Astrocyte (in vitro differentiated cells and primary cell): Measurements from ENCODE around the gene HSD17B13. TPM values are rescaled to one million over a fixed set of nuclear protein-coding genes. Genes with fewer than 3 reads are reported as not detected.

Experiments
- DNase-seq: peaks from one replicate; pipeline ENCODE4 v3.0.0-alpha.2; 2010; ENCODE audit warnings: low read depth
- FAIRE-seq: peaks from 2 replicates; lab custom pipeline; 2011; peaks lifted over from hg19 to GRCh38; lab: Jason Lieb, UNC
- H2AFZ ChIP-seq: 2 replicates; pipeline ENCODE4 v1.6.0; 2012; ENCODE audit warnings: low read depth, low read length, inconsistent platforms
- H3K27ac ChIP-seq: 2 replicates; pipeline ENCODE4 v1.5.1; 2011; ENCODE audit warnings: low read depth, low read length, inconsistent platforms
- H3K27me3 ChIP-seq: 2 replicates; pipeline ENCODE4 v1.6.0; 2011; ENCODE audit warnings: low read length, inconsistent platforms; ENCODE audit not compliant: insufficient read depth
- H3K36me3 ChIP-seq: 2 replicates; pipeline ENCODE4 v1.5.1; 2011; ENCODE audit warnings: low read length, inconsistent platforms; ENCODE audit not compliant: insufficient read depth
- H3K4me1 ChIP-seq: 2 replicates; pipeline ENCODE4 v1.5.1; 2011; ENCODE audit warnings: low read length, inconsistent platforms; ENCODE audit not compliant: insufficient read depth
- H3K4me2 ChIP-seq: 2 replicates; pipeline ENCODE4 v1.6.0; 2012; ENCODE audit warnings: low read length, inconsistent platforms
- H3K4me3 ChIP-seq: 2 replicates; pipeline ENCODE4 v1.5.1; 2011; ENCODE audit warnings: low read depth, mild to moderate bottlenecking, low read length, inconsistent platforms; ENCODE audit not compliant: insufficient read depth
- H3K79me2 ChIP-seq: 2 replicates; pipeline ENCODE4 v1.6.0; 2012; ENCODE audit warnings: mild to moderate bottlenecking, low read length, inconsistent platforms; ENCODE audit not compliant: insufficient read depth
- H3K9ac ChIP-seq: 2 replicates; pipeline ENCODE4 v1.6.0; 2012; ENCODE audit warnings: mild to moderate bottlenecking, low read length, inconsistent platforms
- H3K9me3 ChIP-seq: 2 replicates; pipeline ENCODE4 v1.5.1; 2012; ENCODE audit warnings: low read depth, mild to moderate bottlenecking, low read length, inconsistent platforms; ENCODE audit not compliant: insufficient read depth
- H4K20me1 ChIP-seq: 2 replicates; pipeline ENCODE4 v1.6.0; 2012; ENCODE audit warnings: low read length, inconsistent platforms; ENCODE audit not compliant: insufficient read depth
- H3K27ac Mint-ChIP-seq: one replicate; pipeline ENCODE4 v1.8.0; 2021; ENCODE audit warnings: mild to moderate bottlenecking, mixed read lengths; ENCODE audit not compliant: unreplicated experiment
- H3K27me3 Mint-ChIP-seq: one replicate; pipeline ENCODE4 v1.8.0; 2021; ENCODE audit warnings: low read depth, mixed read lengths; ENCODE audit not compliant: unreplicated experiment
- H3K36me3 Mint-ChIP-seq: one replicate; pipeline ENCODE4 v1.8.0; 2021; ENCODE audit warnings: low read depth, mixed read lengths; ENCODE audit not compliant: unreplicated experiment
- H3K4me1 Mint-ChIP-seq: one replicate; pipeline ENCODE4 v1.8.0; 2021; ENCODE audit warnings: low read depth, mixed read lengths; ENCODE audit not compliant: unreplicated experiment
- H3K4me3 Mint-ChIP-seq: one replicate; pipeline ENCODE4 v1.8.0; 2021; ENCODE audit warnings: mild to moderate bottlenecking, moderate library complexity, mixed read lengths; ENCODE audit not compliant: unreplicated experiment
- H3K9me3 Mint-ChIP-seq: one replicate; pipeline ENCODE4 v1.8.0; 2021; ENCODE audit warnings: mild to moderate bottlenecking, mixed read lengths; ENCODE audit not compliant: unreplicated experiment
- CTCF ChIP-seq: IDR thresholded peaks from 2 replicates; pipeline ENCODE4 v1.5.1; 2011; ENCODE audit warnings: low read depth, mild to moderate bottlenecking, inconsistent platforms, low read length, moderate library complexity; ENCODE audit not compliant: insufficient read depth
- EZH2 ChIP-seq: IDR thresholded peaks from 2 replicates; pipeline ENCODE4 v1.6.1; 2012; ENCODE audit warnings: mild to moderate bottlenecking, low read length, inconsistent platforms; ENCODE audit not compliant: insufficient read depth
- total RNA-seq: library from RNA; stranded (reverse); gene quantifications from 2 replicates; pipeline ENCODE4 v1.2.1, GENCODE V29; 2021

HSD17B13 gene
- total RNA-seq, 1 donor from 2014 or later: 0.09 TPM

GRCh38 chr4:87313756-87314155 is 8.9 kb downstream of the HSD17B13 start:
- Histone ChIP-seq H3K27ac (no peak overlapping the region), H3K36me3 (no peaks in the 10 kb centered on the region), H3K9me3 (no peaks in the 10 kb centered on the region), H3K4me2 (no peak overlapping the region), H3K4me3 (no peak overlapping the region), H3K79me2 (no peaks in the 10 kb centered on the region), H2AFZ (no peak overlapping the region), H3K9ac (no peak overlapping the region), H3K27me3 (no peaks in the 10 kb centered on the region), H4K20me1 (no peaks in the 10 kb centered on the region), H3K4me1 (no peaks in the 10 kb centered on the region)
- FAIRE-seq: no peak
- Mint-ChIP-seq H3K36me3 (no peaks in the 10 kb centered on the region), H3K4me1 (no peaks in the 10 kb centered on the region), H3K4me3 (no peak overlapping the region), H3K9me3 (no peaks in the 10 kb centered on the region), H3K27ac (no peak overlapping the region), H3K27me3 (no peaks in the 10 kb centered on the region)
- no peak for DNase-seq
- TF ChIP-seq EZH2: no peak
- TF ChIP-seq CTCF: no peak

- no peaks in the 10 kb centered on the region for H3K36me3 Mint-ChIP-seq
- H3K9me3 ChIP-seq: no peaks in the 10 kb centered on the region
- no peaks in the 10 kb centered on the region for H3K36me3 ChIP-seq
- FAIRE-seq: no peak
- H4K20me1 ChIP-seq: no peaks in the 10 kb centered on the region
- H2AFZ ChIP-seq: no peak overlapping the region
- H3K9me3 Mint-ChIP-seq: no peaks in the 10 kb centered on the region
- H3K27ac ChIP-seq: no peak overlapping the region
- H3K79me2 ChIP-seq: no peaks in the 10 kb centered on the region
- H3K27me3 ChIP-seq: no peaks in the 10 kb centered on the region
- no peak overlapping the region for H3K4me3 Mint-ChIP-seq
- no peak for DNase-seq
- H3K27ac Mint-ChIP-seq: no peak overlapping the region
- H3K4me2 ChIP-seq: no peak overlapping the region
- no peaks in the 10 kb centered on the region for H3K4me1 Mint-ChIP-seq
- H3K27me3 Mint-ChIP-seq: no peaks in the 10 kb centered on the region
- TF ChIP-seq EZH2: no peak
- TF ChIP-seq CTCF: no peak
- no peak overlapping the region for H3K9ac ChIP-seq
- H3K4me3 ChIP-seq: no peak overlapping the region
- H3K4me1 ChIP-seq: no peaks in the 10 kb centered on the region
Measured at GRCh38 chr4:87311684-87312083, 11.0 kb downstream of the HSD17B13 start.

GRCh38 chr4:87310691-87311335 is 11.9 kb downstream of the HSD17B13 start:
- no peak overlapping the region for H3K4me3 Mint-ChIP-seq
- H3K27me3 ChIP-seq: no peaks in the 10 kb centered on the region
- no peak overlapping the region for H3K4me2 ChIP-seq
- H3K27ac Mint-ChIP-seq: no peak overlapping the region
- H2AFZ ChIP-seq: peak overlapping the region; percentile 34
- H3K4me1 ChIP-seq: no peaks in the 10 kb centered on the region
- H3K4me1 Mint-ChIP-seq: no peaks in the 10 kb centered on the region
- H3K4me3 ChIP-seq: no peak overlapping the region
- H3K36me3 ChIP-seq: no peaks in the 10 kb centered on the region
- H3K9ac ChIP-seq: no peak overlapping the region
- no peaks in the 10 kb centered on the region for H3K9me3 Mint-ChIP-seq
- no peak overlapping the region for H3K27ac ChIP-seq
- no peaks in the 10 kb centered on the region for H3K36me3 Mint-ChIP-seq
- H3K9me3 ChIP-seq: no peaks in the 10 kb centered on the region
- TF ChIP-seq CTCF: no peak
- no peak for TF ChIP-seq EZH2
- no peaks in the 10 kb centered on the region for H3K27me3 Mint-ChIP-seq
- no peaks in the 10 kb centered on the region for H3K79me2 ChIP-seq
- peak; percentile 20 for DNase-seq
- FAIRE-seq: peak; percentile 68
- no peaks in the 10 kb centered on the region for H4K20me1 ChIP-seq
